Mammary epithelial cell (primary cell): ENCODE data around the gene ARHGEF28.

Experiments used
- CTCF ChIP-seq, 2 donors: IDR thresholded peaks in 1 of 2; conservative IDR thresholded peaks in 1 of 2; 2 replicates each; pipeline ENCODE4 v1.5.1; 2011 to 2012; ENCODE audit warnings: inconsistent platforms in 2 of 2, low read length in 2 of 2, mild to moderate bottlenecking in 2 of 2, control low read depth in 1 of 2, low read depth in 1 of 2; ENCODE audit not compliant: insufficient read depth in 1 of 2; ENCODE audit errors: extremely low read depth in 1 of 2
- EZH2 ChIP-seq: IDR thresholded peaks from 2 replicates; pipeline ENCODE4 v1.6.1; 2012; ENCODE audit warnings: low read length, inconsistent platforms, borderline replicate concordance

GRCh38 chr5:73861313-73861988 lies 235.5 kb downstream of the ARHGEF28 start:
- TF ChIP-seq CTCF (conservative IDR thresholded peaks at IDR 0.05 in 1 of 2, IDR thresholded peaks at IDR 0.05 in 1 of 2; ENCODE audit: extremely low read depth in 1 of 2, insufficient read depth in 1 of 2, low read depth in 1 of 2, low read length in 2 of 2) (no peak), EZH2 (no peak)
